ENCODE results near the gene MDFIC2. TPM values are rescaled to one million over a fixed set of nuclear protein-coding genes. Genes with fewer than 3 reads are reported as not detected.

The MDFIC2 gene
- total RNA-seq, 1 donor from 2014 or later = not detected

- DNase-seq (ENCODE audit: low spot score, unreplicated experiment) = no peak
- H3K4me3 Mint-ChIP-seq (ENCODE audit: low read depth) = no peak overlapping the region
- TF ChIP-seq CTCF (IDR thresholded peaks at IDR 0.05; ENCODE audit: unreplicated experiment) = no peak
- H3K36me3 Mint-ChIP-seq (ENCODE audit: insufficient read depth) = no peaks in the 10 kb centered on the region
- H3K27me3 Mint-ChIP-seq = peaks cover 13% of the 10 kb centered on the region
- no peaks in the 10 kb centered on the region for H3K4me1 Mint-ChIP-seq (ENCODE audit: low read depth)
- no peaks in the 10 kb centered on the region for H3K9me3 Mint-ChIP-seq (ENCODE audit: low read depth)
- no peak overlapping the region for H3K27ac Mint-ChIP-seq
Measured at GRCh38 chr3:70233112-70233511, 79.3 kb downstream of the MDFIC2 start.

- H3K9me3 Mint-ChIP-seq (ENCODE audit: low read depth) = no peaks in the 10 kb centered on the region
- peaks cover 10% of the 10 kb centered on the region for H3K27me3 Mint-ChIP-seq
- H3K27ac Mint-ChIP-seq = no peak overlapping the region
- no peak for TF ChIP-seq CTCF (IDR thresholded peaks at IDR 0.05; ENCODE audit: unreplicated experiment)
- H3K36me3 Mint-ChIP-seq (ENCODE audit: insufficient read depth) = no peaks in the 10 kb centered on the region
- H3K4me3 Mint-ChIP-seq (ENCODE audit: low read depth) = no peak overlapping the region
- H3K4me1 Mint-ChIP-seq (ENCODE audit: low read depth) = no peaks in the 10 kb centered on the region
- no peak for DNase-seq (ENCODE audit: low spot score, unreplicated experiment)
Measured at GRCh38 chr3:70231266-70231701, 81.2 kb downstream of the MDFIC2 start.

GRCh38 chr3:70227437-70227836 lies 85.0 kb downstream of the MDFIC2 start:
- H3K36me3 Mint-ChIP-seq (ENCODE audit: insufficient read depth) = no peaks in the 10 kb centered on the region
- H3K27me3 Mint-ChIP-seq = peaks cover 6% of the 10 kb centered on the region
- H3K27ac Mint-ChIP-seq = no peak overlapping the region
- H3K4me1 Mint-ChIP-seq (ENCODE audit: low read depth) = peaks cover 4% of the 10 kb centered on the region
- no peaks in the 10 kb centered on the region for H3K9me3 Mint-ChIP-seq (ENCODE audit: low read depth)
- H3K4me3 Mint-ChIP-seq (ENCODE audit: low read depth) = no peak overlapping the region
- TF ChIP-seq CTCF (IDR thresholded peaks at IDR 0.05; ENCODE audit: unreplicated experiment) = no peak
- no peak for DNase-seq (ENCODE audit: low spot score, unreplicated experiment)

GRCh38 chr3:70225146-70225545 lies 87.3 kb downstream of the MDFIC2 start:
- H3K27me3 Mint-ChIP-seq = peaks cover 4% of the 10 kb centered on the region
- H3K36me3 Mint-ChIP-seq (ENCODE audit: insufficient read depth) = no peaks in the 10 kb centered on the region
- TF ChIP-seq CTCF (IDR thresholded peaks at IDR 0.05; ENCODE audit: unreplicated experiment) = no peak
- no peak overlapping the region for H3K27ac Mint-ChIP-seq
- no peak overlapping the region for H3K4me3 Mint-ChIP-seq (ENCODE audit: low read depth)
- peaks cover 4% of the 10 kb centered on the region for H3K4me1 Mint-ChIP-seq (ENCODE audit: low read depth)
- no peak for DNase-seq (ENCODE audit: low spot score, unreplicated experiment)
- H3K9me3 Mint-ChIP-seq (ENCODE audit: low read depth) = no peaks in the 10 kb centered on the region

GRCh38 chr3:70224337-70224736 lies 88.1 kb downstream of the MDFIC2 start:
- H3K9me3 Mint-ChIP-seq (ENCODE audit: low read depth) = no peaks in the 10 kb centered on the region
- no peak overlapping the region for H3K27ac Mint-ChIP-seq
- H3K36me3 Mint-ChIP-seq (ENCODE audit: insufficient read depth) = no peaks in the 10 kb centered on the region
- H3K27me3 Mint-ChIP-seq = peaks cover 8% of the 10 kb centered on the region
- no peak for TF ChIP-seq CTCF (IDR thresholded peaks at IDR 0.05; ENCODE audit: unreplicated experiment)
- peaks cover 4% of the 10 kb centered on the region for H3K4me1 Mint-ChIP-seq (ENCODE audit: low read depth)
- no peak overlapping the region for H3K4me3 Mint-ChIP-seq (ENCODE audit: low read depth)
- DNase-seq (ENCODE audit: low spot score, unreplicated experiment) = no peak
